NB4 (cell line): Measurements from ENCODE around the gene NOL8.

Source experiments
- CTCF ChIP-seq: IDR thresholded peaks from one replicate; pipeline ENCODE4 v1.5.1; 2012; ENCODE audit warnings: low read depth, low read length
- POLR2A ChIP-seq: IDR thresholded peaks from 2 replicates; pipeline ENCODE4 v1.6.1; 2011; ENCODE audit warnings: mild to moderate bottlenecking; ENCODE audit not compliant: insufficient read length; ENCODE audit errors: extremely low read depth

- TF ChIP-seq CTCF, result no peak
- TF ChIP-seq POLR2A, result no peak
These were observed 70.5 kb downstream of the NOL8 start for GRCh38 chr9:92254381-92255337.
